ENCODE measurements around the gene SORCS3.

DNA sequence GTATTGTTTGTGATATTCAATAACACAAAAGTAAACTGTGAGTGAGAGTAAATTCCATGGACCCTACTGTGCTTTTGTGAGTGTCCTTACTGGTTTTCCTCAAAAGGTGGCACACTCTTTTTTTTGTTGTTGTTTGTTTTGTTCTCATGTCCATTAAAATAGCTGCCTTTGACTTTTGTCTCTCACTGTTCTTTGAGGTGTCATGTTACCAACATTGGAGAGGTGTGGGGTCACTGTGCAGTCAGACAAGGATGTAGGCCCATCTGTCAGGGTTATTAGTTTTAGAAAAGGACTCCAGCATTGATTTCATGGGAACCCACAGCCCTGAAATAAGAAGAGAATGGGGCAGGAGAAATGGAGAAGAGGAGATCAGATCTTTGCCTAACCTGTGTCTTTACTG, 383.1 kb downstream of the SORCS3 start:
- no peak for TF ChIP-seq SPI1 (IDR thresholded peaks at IDR 0.05; ENCODE audit: low read depth, low read length)
- TF ChIP-seq TAF1 (IDR thresholded peaks at IDR 0.05; ENCODE audit: low read depth, low read length): no peak
- no peak for TF ChIP-seq POLR2A (IDR thresholded peaks at IDR 0.05; ENCODE audit: low read depth, low read length)
- no peak for TF ChIP-seq POLR2AphosphoS5 (IDR thresholded peaks at IDR 0.05; ENCODE audit: low read depth, low read length)
